Measurements from ENCODE around the gene SNRNP48. TPM values are rescaled to one million over a fixed set of nuclear protein-coding genes. Genes with fewer than 3 reads are reported as not detected.

SNRNP48 gene
- total and polyA plus RNA-seq, 4 experiments from 2014 or later: 5.4 to 24.4 (median 17.5) TPM

GRCh38 chr6:7543789-7544424, 46.1 kb upstream of the SNRNP48 start:
- H3K36me3 Mint-ChIP-seq: no peaks in the 10 kb centered on the region
- DNase-seq: no peak
- H3K27ac Mint-ChIP-seq: peak overlapping the region in 2 of 7 donors; percentile 2 to 27
- no peak overlapping the region for H3K27ac ChIP-seq (ENCODE audit: low read depth, low read length)
- POLR2A ChIA-PET (ENCODE audit: partially characterized antibody): no interaction called here
- peak overlapping the region in 7 of 8 donors; percentile 17 to 71 (median 27) for H3K4me3 Mint-ChIP-seq
- peaks cover 49 to 50% of the 10 kb centered on the region in 2 donors for H3K27me3 Mint-ChIP-seq
- peaks cover 29% of the 10 kb centered on the region for H3K27me3 ChIP-seq (ENCODE audit: insufficient read depth, low read length)
- H3K4me1 ChIP-seq (ENCODE audit: insufficient read depth, low read length): peaks cover 16% of the 10 kb centered on the region
- peaks cover 0 to 4% (median 0%) of the 10 kb centered on the region in 8 donors for H3K9me3 Mint-ChIP-seq
- intact Hi-C loops (cut with micrococcal nuclease): no loop called here
- H3K4me3 ChIP-seq (ENCODE audit: low read length in 2 of 2): no peak overlapping the region
- H3K9me3 ChIP-seq (ENCODE audit: control insufficient read depth in 1 of 2, low read length in 2 of 2): no peaks in the 10 kb centered on the region
- CTCF ChIA-PET (ENCODE audit: partially characterized antibody): no interaction called here
- no peaks in the 10 kb centered on the region for H3K36me3 ChIP-seq (ENCODE audit: insufficient read depth, low read length)
- H3K4me1 Mint-ChIP-seq: peaks cover 2 to 11% (median 7%) of the 10 kb centered on the region in 4 donors

- H3K27ac Mint-ChIP-seq: no peak overlapping the region
- H3K27me3 ChIP-seq (ENCODE audit: insufficient read depth, low read length): peaks cover 28% of the 10 kb centered on the region
These were observed 45.4 kb upstream of the SNRNP48 start for GRCh38 chr6:7544597-7544996.

GRCh38 chr6:7545316-7546019, 44.5 kb upstream of the SNRNP48 start:
- Histone ChIP-seq H3K27me3 (ENCODE audit: insufficient read depth, low read length) (peaks cover 19% of the 10 kb centered on the region), H3K9me3 (ENCODE audit: control insufficient read depth in 1 of 2, low read length in 2 of 2) (no peaks in the 10 kb centered on the region), H3K27ac (ENCODE audit: low read depth, low read length) (no peak overlapping the region), H3K4me1 (ENCODE audit: insufficient read depth, low read length) (peaks cover 16% of the 10 kb centered on the region), H3K4me3 (ENCODE audit: low read length in 2 of 2) (no peak overlapping the region), H3K36me3 (ENCODE audit: insufficient read depth, low read length) (no peaks in the 10 kb centered on the region)
- H3K27me3 Mint-ChIP-seq: peaks cover 42 to 43% of the 10 kb centered on the region in 2 donors
- no peak for DNase-seq
- H3K4me1 Mint-ChIP-seq: peaks cover 2 to 11% (median 6%) of the 10 kb centered on the region in 4 donors
- intact Hi-C loops (cut with micrococcal nuclease): no loop called here
- peak overlapping the region in 1 of 8 donors; percentile 17 for H3K4me3 Mint-ChIP-seq
- no peak overlapping the region for H3K27ac Mint-ChIP-seq
- no peaks in the 10 kb centered on the region for H3K36me3 Mint-ChIP-seq
- POLR2A ChIA-PET (ENCODE audit: partially characterized antibody): no interaction called here
- peaks cover 0 to 4% (median 0%) of the 10 kb centered on the region in 8 donors for H3K9me3 Mint-ChIP-seq
- CTCF ChIA-PET (ENCODE audit: partially characterized antibody): no interaction called here

More at GRCh38 chr6:7544597-7544996, 45.4 kb upstream of the SNRNP48 start:
- H3K9me3 Mint-ChIP-seq: peaks cover 0 to 4% (median 0%) of the 10 kb centered on the region in 8 donors
- no peaks in the 10 kb centered on the region for H3K9me3 ChIP-seq (ENCODE audit: control insufficient read depth in 1 of 2, low read length in 2 of 2)
- peaks cover 50 to 51% of the 10 kb centered on the region in 2 donors for H3K27me3 Mint-ChIP-seq
- H3K27ac ChIP-seq (ENCODE audit: low read depth, low read length): no peak overlapping the region
- H3K4me3 Mint-ChIP-seq: peak overlapping the region in 2 of 8 donors; percentile 4 to 40
- ChIA-PET CTCF (ENCODE audit: partially characterized antibody) (no interaction called here), POLR2A (ENCODE audit: partially characterized antibody) (no interaction called here)
- no peaks in the 10 kb centered on the region for H3K36me3 Mint-ChIP-seq
- H3K4me3 ChIP-seq (ENCODE audit: low read length in 2 of 2): no peak overlapping the region
- DNase-seq: no peak
- intact Hi-C loops (cut with micrococcal nuclease): no loop called here
- H3K36me3 ChIP-seq (ENCODE audit: insufficient read depth, low read length): no peaks in the 10 kb centered on the region
- peaks cover 2 to 11% (median 7%) of the 10 kb centered on the region in 4 donors for H3K4me1 Mint-ChIP-seq
- H3K4me1 ChIP-seq (ENCODE audit: insufficient read depth, low read length): peaks cover 16% of the 10 kb centered on the region

GRCh38 chr6:7546020-7546369, 44.0 kb upstream of the SNRNP48 start:
- Mint-ChIP-seq H3K4me3 (no peak overlapping the region), H3K36me3 (no peaks in the 10 kb centered on the region), H3K4me1 (peaks cover under 1 to 6% (median 2%) of the 10 kb centered on the region in 4 donors), H3K27ac (no peak overlapping the region), H3K27me3 (peaks cover 37 to 39% of the 10 kb centered on the region in 2 donors), H3K9me3 (peaks cover 0 to 4% (median 0%) of the 10 kb centered on the region in 8 donors)
- Histone ChIP-seq H3K4me3 (ENCODE audit: low read length in 2 of 2) (no peak overlapping the region), H3K27me3 (ENCODE audit: insufficient read depth, low read length) (peaks cover 16% of the 10 kb centered on the region), H3K36me3 (ENCODE audit: insufficient read depth, low read length) (no peaks in the 10 kb centered on the region), H3K4me1 (ENCODE audit: insufficient read depth, low read length) (peaks cover 11% of the 10 kb centered on the region), H3K27ac (ENCODE audit: low read depth, low read length) (no peak overlapping the region), H3K9me3 (ENCODE audit: control insufficient read depth in 1 of 2, low read length in 2 of 2) (no peaks in the 10 kb centered on the region)
- ChIA-PET POLR2A (ENCODE audit: partially characterized antibody) (no interaction called here), CTCF (ENCODE audit: partially characterized antibody) (interaction anchor here (0.7 kb wide), 1 partner anchor 9 kb away, joined by 3 read pairs; no protein-coding TSS in a partner anchor)
- intact Hi-C loops (cut with micrococcal nuclease): no loop called here
- DNase-seq: no peak

- Mint-ChIP-seq H3K9me3 (peaks cover 0 to 4% (median 0%) of the 10 kb centered on the region in 8 donors), H3K4me1 (peaks cover 0 to 4% (median 0%) of the 10 kb centered on the region in 4 donors), H3K36me3 (no peaks in the 10 kb centered on the region), H3K27ac (no peak overlapping the region), H3K27me3 (peaks cover 35 to 38% of the 10 kb centered on the region in 2 donors), H3K4me3 (no peak overlapping the region)
- ChIA-PET POLR2A (ENCODE audit: partially characterized antibody) (no interaction called here), CTCF (ENCODE audit: partially characterized antibody) (interaction anchor here (0.7 kb wide), 1 partner anchor 8 kb away, joined by 3 read pairs; no protein-coding TSS in a partner anchor)
- DNase-seq: no peak
- H3K4me1 ChIP-seq (ENCODE audit: insufficient read depth, low read length): peaks cover 9% of the 10 kb centered on the region
- no peaks in the 10 kb centered on the region for H3K9me3 ChIP-seq (ENCODE audit: control insufficient read depth in 1 of 2, low read length in 2 of 2)
- no peak overlapping the region for H3K27ac ChIP-seq (ENCODE audit: low read depth, low read length)
- H3K4me3 ChIP-seq (ENCODE audit: low read length in 2 of 2): no peak overlapping the region
- intact Hi-C loops (cut with micrococcal nuclease): no loop called here
- no peaks in the 10 kb centered on the region for H3K36me3 ChIP-seq (ENCODE audit: insufficient read depth, low read length)
- peaks cover 16% of the 10 kb centered on the region for H3K27me3 ChIP-seq (ENCODE audit: insufficient read depth, low read length)
These were observed 43.6 kb upstream of the SNRNP48 start for GRCh38 chr6:7546383-7546782.

GRCh38 chr6:7546896-7547295, 43.1 kb upstream of the SNRNP48 start:
- Mint-ChIP-seq H3K27ac (no peak overlapping the region), H3K36me3 (no peaks in the 10 kb centered on the region), H3K27me3 (peaks cover 34 to 40% of the 10 kb centered on the region in 2 donors), H3K4me3 (no peak overlapping the region), H3K4me1 (peaks cover 0 to 4% (median 0%) of the 10 kb centered on the region in 4 donors), H3K9me3 (peaks cover 0 to 4% (median 0%) of the 10 kb centered on the region in 8 donors)
- POLR2A ChIA-PET (ENCODE audit: partially characterized antibody): no interaction called here
- H3K4me3 ChIP-seq (ENCODE audit: low read length in 2 of 2): no peak overlapping the region
- no peak for DNase-seq
- CTCF ChIA-PET (ENCODE audit: partially characterized antibody): no interaction called here
- H3K36me3 ChIP-seq (ENCODE audit: insufficient read depth, low read length): no peaks in the 10 kb centered on the region
- H3K9me3 ChIP-seq (ENCODE audit: control insufficient read depth in 1 of 2, low read length in 2 of 2): no peaks in the 10 kb centered on the region
- H3K4me1 ChIP-seq (ENCODE audit: insufficient read depth, low read length): peaks cover 7% of the 10 kb centered on the region
- H3K27ac ChIP-seq (ENCODE audit: low read depth, low read length): no peak overlapping the region
- peaks cover 16% of the 10 kb centered on the region for H3K27me3 ChIP-seq (ENCODE audit: insufficient read depth, low read length)
- intact Hi-C loops (cut with micrococcal nuclease): no loop called here

GRCh38 chr6:7547315-7547714, 42.7 kb upstream of the SNRNP48 start:
- H3K9me3 ChIP-seq (ENCODE audit: control insufficient read depth in 1 of 2, low read length in 2 of 2): no peaks in the 10 kb centered on the region
- ChIA-PET CTCF (ENCODE audit: partially characterized antibody) (no interaction called here), POLR2A (ENCODE audit: partially characterized antibody) (no interaction called here)
- no peak overlapping the region for H3K27ac ChIP-seq (ENCODE audit: low read depth, low read length)
- Mint-ChIP-seq H3K9me3 (peaks cover 0 to 4% (median 0%) of the 10 kb centered on the region in 8 donors), H3K27ac (no peak overlapping the region), H3K4me3 (no peak overlapping the region), H3K36me3 (no peaks in the 10 kb centered on the region), H3K4me1 (peaks cover 0 to 4% (median 0%) of the 10 kb centered on the region in 4 donors), H3K27me3 (peaks cover 33 to 42% of the 10 kb centered on the region in 2 donors)
- no peaks in the 10 kb centered on the region for H3K36me3 ChIP-seq (ENCODE audit: insufficient read depth, low read length)
- no peak overlapping the region for H3K4me3 ChIP-seq (ENCODE audit: low read length in 2 of 2)
- peaks cover 16% of the 10 kb centered on the region for H3K27me3 ChIP-seq (ENCODE audit: insufficient read depth, low read length)
- intact Hi-C loops (cut with micrococcal nuclease): no loop called here
- H3K4me1 ChIP-seq (ENCODE audit: insufficient read depth, low read length): peaks cover 6% of the 10 kb centered on the region
- DNase-seq: no peak
